Measurements from ENCODE around the gene ADGRV1.

DNA sequence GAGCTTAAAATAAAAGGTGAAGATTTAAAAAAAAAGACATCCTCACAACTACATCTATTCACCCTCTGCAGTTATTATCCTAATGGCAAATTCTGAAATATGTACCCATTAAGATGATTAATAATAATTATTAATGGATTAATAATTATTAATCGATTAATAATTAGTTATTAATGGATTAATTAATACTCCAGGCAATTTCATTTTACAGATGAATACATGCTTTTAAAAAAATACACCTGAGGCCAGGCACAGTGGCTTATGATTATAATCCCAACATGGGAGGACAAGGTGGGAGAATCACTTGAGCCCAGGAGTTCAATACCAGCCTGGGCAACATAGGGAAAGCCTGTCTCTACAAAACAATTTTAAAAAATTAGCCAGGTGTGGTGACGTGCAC is 642.1 kb downstream of the ADGRV1 start:
- TF ChIP-seq POLR2A (IDR thresholded peaks at IDR 0.05) (no peak), CTCF (IDR thresholded peaks at IDR 0.05) (no peak), EP300 (IDR thresholded peaks at IDR 0.05) (no peak)

Measured in stomach (tissue), 4 donors.